H1 (cell line): ENCODE results near the gene SPSB3. TPM values are rescaled to one million over a fixed set of nuclear protein-coding genes. Genes with fewer than 3 reads are reported as not detected.

ENCODE experiments used
- CTCF ChIA-PET: fragments of 300-600 bp; sonication (Branson Sonifier 250); formaldehyde crosslinking; loops from one replicate; lab custom pipeline; 2021; ENCODE audit not compliant: partially characterized antibody; lab: Charles Lee
- POLR2A ChIA-PET: fragments of 300-600 bp; sonication (Branson Sonifier 250); formaldehyde crosslinking; loops from one replicate; lab custom pipeline; 2021; ENCODE audit warnings: inconsistent platforms; ENCODE audit not compliant: partially characterized antibody; lab: Charles Lee
- DNase-seq, 2 experiments: peaks; one replicate each; pipeline versions ENCODE4 v3.0.0 to v3.0.0-alpha.2; 2010 to 2022; ENCODE audit warnings: low spot score in 2 of 2, low read depth in 1 of 2, mixed read lengths in 1 of 2
- FAIRE-seq: peaks from 2 replicates; lab custom pipeline; 2011; peaks lifted over from hg19 to GRCh38; lab: Jason Lieb, UNC
- H2AFZ ChIP-seq: 2 replicates; pipeline ENCODE4 v1.8.1; 2012; ENCODE audit warnings: low read length, inconsistent platforms
- H2AK5ac ChIP-seq: 2 replicates; pipeline ENCODE4 v1.6.1; 2013; ENCODE audit warnings: low read depth, low read length
- H2BK120ac ChIP-seq: replicated peaks from 2 replicates; pipeline ENCODE3; 2013; ENCODE audit warnings: low read depth, low read length, inconsistent platforms
- H2BK12ac ChIP-seq: 2 replicates; pipeline ENCODE4 v1.6.1; 2013; ENCODE audit warnings: low read depth, low read length
- H2BK15ac ChIP-seq: 2 replicates; pipeline ENCODE4 v1.6.1; 2013; ENCODE audit warnings: low read length
- H2BK20ac ChIP-seq: 2 replicates; pipeline ENCODE4 v1.6.1; 2013; ENCODE audit warnings: low read length
- H2BK5ac ChIP-seq: 2 replicates; pipeline ENCODE4 v1.6.1; 2013; ENCODE audit warnings: low read depth, low read length
- H3K14ac ChIP-seq: 2 replicates; pipeline ENCODE4 v1.6.1; 2013; ENCODE audit warnings: inconsistent platforms; ENCODE audit not compliant: insufficient read length
- H3K18ac ChIP-seq: 2 replicates; pipeline ENCODE4 v1.6.1; 2013; ENCODE audit warnings: low read length; ENCODE audit errors: extremely low read depth
- H3K23ac ChIP-seq: 2 replicates; pipeline ENCODE4 v1.6.1; 2013; ENCODE audit warnings: inconsistent platforms; ENCODE audit not compliant: insufficient read length
- H3K23me2 ChIP-seq: 2 replicates; pipeline ENCODE4 v1.6.1; 2013; ENCODE audit warnings: low read depth, low read length
- H3K27ac ChIP-seq: 2 replicates; pipeline ENCODE4 v1.6.1; 2011; ENCODE audit warnings: low read depth, low read length, inconsistent platforms
- H3K27me3 ChIP-seq, 4 experiments: replicated peaks in 1 of 4; 1 replicate in 1 of 4; 2 replicates in 3 of 4; pipeline versions ENCODE4 v1.6.1 to v1.8.1; 2011 to 2013; ENCODE audit warnings: low read length in 3 of 4, mild to moderate bottlenecking in 3 of 4, inconsistent platforms in 2 of 4, mixed read lengths in 2 of 4, moderate library complexity in 1 of 4; ENCODE audit not compliant: control insufficient read depth in 3 of 4, insufficient read depth in 3 of 4; ENCODE audit errors: extremely low read depth in 1 of 4
- H3K36me3 ChIP-seq, 4 experiments: 2 replicates each; pipeline versions ENCODE4 v1.6.1 to v1.8.1; 2011 to 2013; ENCODE audit warnings: mild to moderate bottlenecking in 4 of 4, low read length in 3 of 4, moderate library complexity in 2 of 4, control low read depth in 1 of 4, inconsistent platforms in 1 of 4; ENCODE audit not compliant: insufficient read depth in 4 of 4, control insufficient read depth in 2 of 4
- H3K4ac ChIP-seq: replicated peaks from 2 replicates; pipeline ENCODE3; 2013; ENCODE audit warnings: low read length, low read depth, mixed read lengths, inconsistent platforms; ENCODE audit not compliant: insufficient read length
- H3K4me1 ChIP-seq, 4 experiments: replicated peaks in 1 of 4; 1 replicate in 1 of 4; 2 replicates in 3 of 4; pipeline versions ENCODE4 v1.6.1 to v1.8.1; 2011 to 2013; ENCODE audit warnings: low read length in 3 of 4, inconsistent platforms in 2 of 4, mixed read lengths in 1 of 4; ENCODE audit not compliant: insufficient read depth in 4 of 4, control insufficient read depth in 3 of 4
- H3K4me2 ChIP-seq, 2 experiments: 2 replicates each; pipeline versions ENCODE4 v1.6.1 to v1.8.1; 2011 to 2013; ENCODE audit warnings: low read depth in 2 of 2, low read length in 2 of 2, control low read depth in 1 of 2, inconsistent platforms in 1 of 2, mild to moderate bottlenecking in 1 of 2; ENCODE audit not compliant: insufficient read depth in 1 of 2
- H3K4me3 ChIP-seq, 4 experiments: fragments of 200-600, 300-600 bp in 1 of 4; sonication (generic), shearing (Covaris generic), sonication (Bioruptor Twin) in 1 of 4; 2 replicates each; pipeline versions ENCODE4 v1.5.1 to v1.8.1; 2011 to 2016; ENCODE audit warnings: low read length in 4 of 4, low read depth in 3 of 4, control low read depth in 2 of 4, inconsistent platforms in 2 of 4, mild to moderate bottlenecking in 2 of 4, mixed read lengths in 1 of 4, moderate library complexity in 1 of 4; ENCODE audit not compliant: insufficient read depth in 2 of 4; ENCODE audit errors: extremely low read depth in 1 of 4
- H3K56ac ChIP-seq: replicated peaks from 2 replicates; pipeline ENCODE3; 2013; ENCODE audit warnings: low read depth, mild to moderate bottlenecking, mixed read lengths, low read length, inconsistent platforms; ENCODE audit not compliant: insufficient read length
- H3K79me1 ChIP-seq: 2 replicates; pipeline ENCODE4 v1.6.1; 2013; ENCODE audit warnings: low read depth, low read length, control low read depth
- H3K79me2 ChIP-seq, 2 experiments: 2 replicates each; pipeline versions ENCODE4 v1.6.1 to v1.8.1; 2012 to 2013; ENCODE audit warnings: low read length in 2 of 2, mild to moderate bottlenecking in 2 of 2, inconsistent platforms in 1 of 2; ENCODE audit not compliant: insufficient read depth in 2 of 2, control insufficient read depth in 1 of 2
- H3K9ac ChIP-seq, 4 experiments: replicated peaks in 1 of 4; 1 replicate in 1 of 4; 2 replicates in 3 of 4; pipeline versions ENCODE4 v1.6.1 to v1.8.1; 2011 to 2013; ENCODE audit warnings: low read depth in 3 of 4, low read length in 3 of 4, control low read depth in 2 of 4, mild to moderate bottlenecking in 2 of 4, moderate library complexity in 2 of 4, inconsistent platforms in 1 of 4; ENCODE audit errors: extremely low read depth in 1 of 4
- H3K9me3 ChIP-seq, 2 experiments: 2 replicates each; pipeline versions ENCODE4 v1.6.1 to v1.8.1; 2012 to 2013; ENCODE audit warnings: mild to moderate bottlenecking in 2 of 2, moderate library complexity in 2 of 2, control low read depth in 1 of 2, inconsistent platforms in 1 of 2, low read depth in 1 of 2, low read length in 1 of 2, mixed read lengths in 1 of 2; ENCODE audit not compliant: insufficient read depth in 2 of 2
- H4K20me1 ChIP-seq, 2 experiments: replicated peaks in 1 of 2; 2 replicates each; pipeline versions ENCODE3 to v1.8.1; 2011 to 2013; ENCODE audit warnings: inconsistent platforms in 2 of 2, low read length in 2 of 2, mild to moderate bottlenecking in 1 of 2; ENCODE audit not compliant: insufficient read depth in 2 of 2, control insufficient read depth in 1 of 2
- H4K5ac ChIP-seq: 2 replicates; pipeline ENCODE4 v1.6.1; 2013; ENCODE audit warnings: low read length, low read depth, mixed read lengths, inconsistent platforms; ENCODE audit not compliant: insufficient read length
- H4K8ac ChIP-seq: 2 replicates; pipeline ENCODE4 v1.8.0; 2013; ENCODE audit warnings: mild to moderate bottlenecking, moderate library complexity, low read length, inconsistent platforms; ENCODE audit not compliant: insufficient read depth; ENCODE audit errors: extremely low read depth
- H4K91ac ChIP-seq: replicated peaks from 2 replicates; pipeline ENCODE3; 2013; ENCODE audit warnings: low read length, mixed read lengths, inconsistent platforms; ENCODE audit not compliant: insufficient read length
- BRCA1 ChIP-seq: IDR thresholded peaks from 2 replicates; pipeline ENCODE4 v1.6.1; 2012; ENCODE audit warnings: low read depth, low read length, improper control_type of control experiment
- WGBS, 2 experiments: shearing (Covaris generic) in 1 of 2; methylation state at CpG; one replicate each; pipeline versions ENCODE4 v1.1.6 to v1.1.7; 2013 to 2015; ENCODE audit warnings: low lambda C conversion rate in 2 of 2, mixed read lengths in 2 of 2, inconsistent platforms in 1 of 2, low coverage in 1 of 2, missing lambda C conversion rate in 1 of 2; ENCODE audit not compliant: insufficient replicate concordance in 2 of 2, insufficient coverage in 1 of 2, insufficient read length in 1 of 2; ENCODE audit errors: extremely low coverage in 1 of 2, missing lambda C conversion rate in 1 of 2; 5-methylcytosine and 5-hydroxymethylcytosine counted together
- polyA plus RNA-seq, 7 experiments: library from polyadenylated mRNA; depleted of rRNA in 3 of 7; stranded (reverse) in 5 of 7; unstranded in 2 of 7; fragments of >200 nt in 5 of 7; fragments of 200-250 nt in 2 of 7; gene quantifications; 1 replicate in 5 of 7; 2 replicates in 1 of 7; 4 replicates in 1 of 7; pipeline versions ENCODE4 v1.2.1 to v1.2.3, GENCODE V29; 2011 to 2013; ENCODE audit warnings: missing spikeins in 2 of 7, mixed read lengths in 2 of 7
- total RNA-seq: library from RNA; stranded (reverse); fragmentation: NEBNext Ultra II Directional; extraction: Animal tissue kit (Norgen Biotek cat#: 25700); gene quantifications from 2 replicates; pipeline ENCODE4 v1.2.1, GENCODE V29; 2021
- TF ChIP-seq, protein P1 (sequence below): IDR thresholded peaks from 2 replicates; pipeline ENCODE4 v1.6.1; 2012; ENCODE audit warnings: low read length, inconsistent platforms

Gene SPSB3
- total and polyA plus RNA-seq, 2 of the 8 experiments (the other 6 are each of a cell fraction or from before 2014, with no cell fraction given): 22.5 to 37.8 TPM

DNA sequence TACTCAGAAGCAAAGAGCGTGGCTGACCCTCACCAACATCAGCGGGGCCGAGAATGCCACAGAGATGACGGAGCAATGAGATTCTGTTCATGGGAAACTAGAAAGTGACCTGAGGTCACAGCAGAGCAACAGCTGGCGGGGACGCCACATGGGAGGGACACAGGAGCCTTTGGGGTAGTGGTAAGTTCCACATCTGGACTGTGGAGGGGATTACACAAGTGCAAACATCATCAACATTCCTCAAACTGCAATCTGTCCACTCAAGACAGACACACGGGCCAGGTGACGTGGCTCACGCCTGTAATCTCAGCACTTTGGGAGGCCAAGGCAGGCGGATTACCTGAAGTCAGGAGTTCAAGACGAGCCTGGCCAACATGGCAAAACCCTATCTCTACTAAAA is 33.1 kb upstream of the SPSB3 start:
- Histone ChIP-seq H2BK12ac (no peak overlapping the region), H3K4me3 (no peak overlapping the region), H3K18ac (no peak overlapping the region), H4K8ac (no peak overlapping the region), H3K23ac (no peak overlapping the region), H3K4me1 (no peaks in the 10 kb centered on the region), H2BK5ac (no peak overlapping the region), H3K9ac (no peak overlapping the region), H3K36me3 (peaks cover 0 to 9% (median 4%) of the 10 kb centered on the region in 4 experiments; a peak in 4 of 8 replicates), H3K14ac (no peak overlapping the region), H3K23me2 (no peaks in the 10 kb centered on the region), H3K4ac (no peak overlapping the region), H2BK20ac (no peak overlapping the region), H3K9me3 (no peaks in the 10 kb centered on the region), H3K27me3 (no peaks in the 10 kb centered on the region), H3K79me1 (no peaks in the 10 kb centered on the region), H3K4me2 (no peak overlapping the region), H2BK15ac (no peak overlapping the region), H3K79me2 (no peaks in the 10 kb centered on the region), H3K27ac (no peak overlapping the region), H2BK120ac (no peak overlapping the region), H2AFZ (no peak overlapping the region), H3K56ac (no peak overlapping the region), H4K5ac (no peak overlapping the region), H2AK5ac (no peak overlapping the region), H4K20me1 (peaks cover 3 to 4% of the 10 kb centered on the region in 2 experiments), H4K91ac (no peak overlapping the region)
- 92% methylated on average over 11 of the region's 11 CpGs; no CpG with 5 or more reads in 1 of the 2 experiments for WGBS, 2 experiments
- ChIA-PET CTCF (interaction anchor here (2.9 kb wide), 1 partner anchor 9 kb away, joined by 10 read pairs; no protein-coding TSS in a partner anchor), POLR2A (interaction anchor here (0.6 to 0.7 kb wide), 2 partner anchors 113 to 122 kb away, joined by 3 to 4 read pairs; no protein-coding TSS in a partner anchor)
- no peak for DNase-seq
- no peak for FAIRE-seq
- TF ChIP-seq, protein P1, sequence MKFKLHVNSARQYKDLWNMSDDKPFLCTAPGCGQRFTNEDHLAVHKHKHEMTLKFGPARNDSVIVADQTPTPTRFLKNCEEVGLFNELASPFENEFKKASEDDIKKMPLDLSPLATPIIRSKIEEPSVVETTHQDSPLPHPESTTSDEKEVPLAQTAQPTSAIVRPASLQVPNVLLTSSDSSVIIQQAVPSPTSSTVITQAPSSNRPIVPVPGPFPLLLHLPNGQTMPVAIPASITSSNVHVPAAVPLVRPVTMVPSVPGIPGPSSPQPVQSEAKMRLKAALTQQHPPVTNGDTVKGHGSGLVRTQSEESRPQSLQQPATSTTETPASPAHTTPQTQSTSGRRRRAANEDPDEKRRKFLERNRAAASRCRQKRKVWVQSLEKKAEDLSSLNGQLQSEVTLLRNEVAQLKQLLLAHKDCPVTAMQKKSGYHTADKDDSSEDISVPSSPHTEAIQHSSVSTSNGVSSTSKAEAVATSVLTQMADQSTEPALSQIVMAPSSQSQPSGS: no peak
- no peak for TF ChIP-seq BRCA1
